ENCODE measurements around the gene SLC5A1. TPM values are rescaled to one million over a fixed set of nuclear protein-coding genes. Genes with fewer than 3 reads are reported as not detected.

The SLC5A1 gene
- total RNA-seq, 1 donor from 2014 or later, result 201 TPM

- peaks cover 24% of the 10 kb centered on the region for H3K36me3 ChIP-seq
- intact Hi-C loops (cut with micrococcal nuclease), result no loop called here
These were observed 40.8 kb downstream of the SLC5A1 start for GRCh38 chr22:32083814-32084213.

GRCh38 chr22:32088084-32088483 is 45.0 kb downstream of the SLC5A1 start:
- TF ChIP-seq CTCF (IDR thresholded peaks at IDR 0.05; ENCODE audit: borderline replicate concordance), result no peak
- Histone ChIP-seq H3K27me3 (ENCODE audit: low read depth) (no peaks in the 10 kb centered on the region), H3K36me3 (peaks cover 24% of the 10 kb centered on the region), H3K9me3 (replicated peaks) (no peaks in the 10 kb centered on the region), H3K4me3 (no peak overlapping the region), H3K27ac (replicated peaks) (no peak overlapping the region), H3K4me1 (peaks cover 44% of the 10 kb centered on the region)
- DNase-seq, result no peak
- intact Hi-C loops (cut with micrococcal nuclease), result no loop called here

More at GRCh38 chr22:32083814-32084213, 40.8 kb downstream of the SLC5A1 start:
- Histone ChIP-seq H3K4me3 (no peak overlapping the region), H3K27me3 (ENCODE audit: low read depth) (no peaks in the 10 kb centered on the region), H3K9me3 (replicated peaks) (no peaks in the 10 kb centered on the region), H3K4me1 (peaks cover 47% of the 10 kb centered on the region), H3K27ac (replicated peaks) (no peak overlapping the region)
- TF ChIP-seq CTCF (IDR thresholded peaks at IDR 0.05; ENCODE audit: borderline replicate concordance), result no peak
- no peak for DNase-seq

- Histone ChIP-seq H3K27me3 (ENCODE audit: low read depth) (no peaks in the 10 kb centered on the region), H3K4me1 (peaks cover 59% of the 10 kb centered on the region), H3K27ac (replicated peaks) (peak overlapping the region; percentile 31), H3K36me3 (peaks cover 37% of the 10 kb centered on the region), H3K9me3 (replicated peaks) (no peaks in the 10 kb centered on the region), H3K4me3 (no peak overlapping the region)
- intact Hi-C loops (cut with micrococcal nuclease), result no loop called here
- DNase-seq, result no peak
- TF ChIP-seq CTCF (IDR thresholded peaks at IDR 0.05; ENCODE audit: borderline replicate concordance), result no peak
These were observed 54.0 kb downstream of the SLC5A1 start for GRCh38 chr22:32097018-32097417.

GRCh38 chr22:32097881-32098499 is 54.9 kb downstream of the SLC5A1 start:
- H3K27me3 ChIP-seq (ENCODE audit: low read depth), result no peaks in the 10 kb centered on the region
- intact Hi-C loops (cut with micrococcal nuclease), result no loop called here
- peaks cover 42% of the 10 kb centered on the region for H3K36me3 ChIP-seq
- peak overlapping the region; percentile 25 for H3K27ac ChIP-seq (replicated peaks)
- H3K4me1 ChIP-seq, result peaks cover 49% of the 10 kb centered on the region
- no peak overlapping the region for H3K4me3 ChIP-seq
- no peak for DNase-seq
- no peak for TF ChIP-seq CTCF (IDR thresholded peaks at IDR 0.05; ENCODE audit: borderline replicate concordance)
- no peaks in the 10 kb centered on the region for H3K9me3 ChIP-seq (replicated peaks)

- H3K36me3 ChIP-seq, result peaks cover 62% of the 10 kb centered on the region
- H3K27ac ChIP-seq (replicated peaks), result no peak overlapping the region
- no peak for DNase-seq
- TF ChIP-seq CTCF (IDR thresholded peaks at IDR 0.05; ENCODE audit: borderline replicate concordance), result no peak
- no peaks in the 10 kb centered on the region for H3K27me3 ChIP-seq (ENCODE audit: low read depth)
- H3K9me3 ChIP-seq (replicated peaks), result no peaks in the 10 kb centered on the region
- H3K4me3 ChIP-seq, result no peak overlapping the region
- intact Hi-C loops (cut with micrococcal nuclease), result loop anchor here (5.0 kb wide), 1 partner anchor 167 kb away; no protein-coding TSS in a partner anchor
- peaks cover 26% of the 10 kb centered on the region for H3K4me1 ChIP-seq
These were observed 57.6 kb downstream of the SLC5A1 start for GRCh38 chr22:32100711-32101110.

Data from left ventricle myocardium inferior (tissue), 1 donor.